HT-29 (cell line): ENCODE data around the gene TCF12. TPM values are rescaled to one million over a fixed set of nuclear protein-coding genes. Genes with fewer than 3 reads are reported as not detected.

Experiments
- DNase-seq: peaks from one replicate; pipeline ENCODE4 v3.0.0-alpha.2; 2015; ENCODE audit warnings: low spot score
- total RNA-seq: library from RNA; depleted of rRNA; stranded (reverse); fragments of >200 nt; shearing (Covaris generic); gene quantifications from 2 replicates; pipeline ENCODE4 v1.2.3, GENCODE V29; 2014

The TCF12 gene
- total RNA-seq, 1 experiment from 2014 or later: 154 TPM

- DNase-seq: no peak
Observed at GRCh38 chr15:57237676-57238075, 319.2 kb downstream of the TCF12 start.

GRCh38 chr15:57245130-57245529 is 326.7 kb downstream of the TCF12 start:
- no peak for DNase-seq

GRCh38 chr15:57245714-57246113 is 327.3 kb downstream of the TCF12 start:
- no peak for DNase-seq

- DNase-seq: no peak
Observed at GRCh38 chr15:57248074-57248473, 329.6 kb downstream of the TCF12 start.

- no peak for DNase-seq
Observed at GRCh38 chr15:57251308-57251707, 332.9 kb downstream of the TCF12 start.

GRCh38 chr15:57251941-57252340 is 333.5 kb downstream of the TCF12 start:
- no peak for DNase-seq

GRCh38 chr15:57253082-57253481 is 334.6 kb downstream of the TCF12 start:
- DNase-seq: no peak

- DNase-seq: no peak
Observed at GRCh38 chr15:57253500-57253899, 335.1 kb downstream of the TCF12 start.

GRCh38 chr15:57255751-57256341 is 337.4 kb downstream of the TCF12 start:
- no peak for DNase-seq

GRCh38 chr15:57256939-57257338 is 338.5 kb downstream of the TCF12 start:
- no peak for DNase-seq

- peak; percentile 22 for DNase-seq
Observed at GRCh38 chr15:57259568-57260040, 341.2 kb downstream of the TCF12 start.

GRCh38 chr15:57263520-57263919 is 345.1 kb downstream of the TCF12 start:
- no peak for DNase-seq

GRCh38 chr15:57272771-57273357 is 354.4 kb downstream of the TCF12 start:
- no peak for DNase-seq

- DNase-seq: no peak
Observed at GRCh38 chr15:57273402-57273801, 355.0 kb downstream of the TCF12 start.

- DNase-seq: no peak
Observed at GRCh38 chr15:57278439-57278838, 360.0 kb downstream of the TCF12 start.

- DNase-seq: no peak
Observed at GRCh38 chr15:57280464-57280863, 362.0 kb downstream of the TCF12 start.

- DNase-seq: no peak
Observed at GRCh38 chr15:57281321-57281720, 362.9 kb downstream of the TCF12 start.

GRCh38 chr15:57282686-57283085 is 364.2 kb downstream of the TCF12 start:
- no peak for DNase-seq

GRCh38 chr15:57283774-57284503 is 365.5 kb downstream of the TCF12 start:
- DNase-seq: no peak

- no peak for DNase-seq
Observed at GRCh38 chr15:57284535-57284934, 366.1 kb downstream of the TCF12 start.

GRCh38 chr15:57285386-57285785 is 366.9 kb downstream of the TCF12 start:
- no peak for DNase-seq

GRCh38 chr15:57286446-57287122 is 368.1 kb downstream of the TCF12 start:
- DNase-seq: no peak
